ENCODE data around the gene ABCC1.

- TF ChIP-seq CTCF (conservative IDR thresholded peaks at IDR 0.05) (no peak), ZFX (IDR thresholded peaks at IDR 0.05) (no peak)
These were observed 144.4 kb downstream of the ABCC1 start for GRCh38 chr16:16093628-16094332.
